CD4-positive, alpha-beta T cell (primary cell): Measurements from ENCODE around the gene REC8. TPM values are rescaled to one million over a fixed set of nuclear protein-coding genes. Genes with fewer than 3 reads are reported as not detected.

Source experiments
- ATAC-seq: fragments of 200-7000 bp; cut with Tn5 transposase; one replicate; pipeline ENCODE4 v1.10.0; 2022; ENCODE audit warnings: mild to moderate bottlenecking; ENCODE audit not compliant: poor library complexity
- CTCF ChIA-PET: fragments of 350-600 bp; sonication (Branson Sonifier 250); formaldehyde crosslinking; loops from one replicate; lab custom pipeline; 2021; ENCODE audit warnings: antibody characterized with exemption, inconsistent platforms; lab: Charles Lee
- POLR2A ChIA-PET: fragments of 350-600 bp; sonication (Branson Sonifier 250); formaldehyde crosslinking; loops from one replicate; lab custom pipeline; 2021; ENCODE audit warnings: antibody characterized with exemption, inconsistent platforms; lab: Charles Lee
- DNase-seq, 14 experiments: peaks; one replicate each; pipeline ENCODE4 v3.0.0-alpha.2; 2013 to 2020; ENCODE audit warnings: mixed read lengths in 2 of 14
- H3K27ac ChIP-seq, 2 donors: one replicate each; pipeline versions ENCODE4 v1.5.1 to v1.7.0; 2013; ENCODE audit warnings: low read length in 2 of 2, low read depth in 1 of 2, mild to moderate bottlenecking in 1 of 2
- H3K27me3 ChIP-seq, 2 experiments: 1 replicate in 1 of 2; 2 replicates in 1 of 2; pipeline versions ENCODE4 v1.6.1 to v1.7.0; 2013; ENCODE audit warnings: low read length in 2 of 2, control low read depth in 1 of 2, mild to moderate bottlenecking in 1 of 2, moderate library complexity in 1 of 2; ENCODE audit not compliant: insufficient read depth in 2 of 2, control insufficient read depth in 1 of 2
- H3K36me3 ChIP-seq: one replicate; pipeline ENCODE4 v1.6.1; 2013; ENCODE audit warnings: low read length, control low read depth; ENCODE audit not compliant: insufficient read depth
- H3K4me1 ChIP-seq: one replicate; pipeline ENCODE4 v1.6.1; 2013; ENCODE audit warnings: low read length, control low read depth; ENCODE audit not compliant: insufficient read depth
- H3K4me3 ChIP-seq: one replicate; pipeline ENCODE4 v1.5.1; 2013; ENCODE audit warnings: mild to moderate bottlenecking, low read length, moderate library complexity
- H3K9me3 ChIP-seq, 2 experiments: 1 replicate in 1 of 2; 2 replicates in 1 of 2; pipeline versions ENCODE4 v1.6.1 to v1.7.0; 2013; ENCODE audit warnings: low read length in 2 of 2, mild to moderate bottlenecking in 2 of 2, control low read depth in 1 of 2, moderate library complexity in 1 of 2; ENCODE audit not compliant: control insufficient read depth in 1 of 2, insufficient read depth in 1 of 2
- H3K27ac Mint-ChIP-seq: one replicate; pipeline ENCODE4 v1.8.0; 2020; ENCODE audit warnings: mixed read lengths
- H3K27me3 Mint-ChIP-seq: one replicate; pipeline ENCODE4 v1.8.0; 2021; ENCODE audit warnings: mixed read lengths
- H3K36me3 Mint-ChIP-seq: one replicate; pipeline ENCODE4 v1.8.0; 2021; ENCODE audit warnings: low read depth, mixed read lengths
- H3K4me1 Mint-ChIP-seq: one replicate; pipeline ENCODE4 v1.8.0; 2021; ENCODE audit warnings: low read depth, mixed read lengths
- H3K4me3 Mint-ChIP-seq: one replicate; pipeline ENCODE4 v1.8.0; 2020; ENCODE audit warnings: mild to moderate bottlenecking, mixed read lengths
- H3K9me3 Mint-ChIP-seq: one replicate; pipeline ENCODE4 v1.8.0; 2020; ENCODE audit warnings: mixed read lengths
- intact Hi-C, 2 experiments: fragments of 100-400 bp; cut with DNase I in 1 of 2; cut with micrococcal nuclease in 1 of 2; formaldehyde crosslinking; loops; one replicate each; pipeline versions ENCODE4 v1.15.1 to v1.9.0; 2023 to 2025; cut with DNase I, micrococcal nuclease
- total RNA-seq, 174 experiments: library from RNA in 2 of 174; stranded (reverse) in 2 of 174; gene quantifications; one replicate each; pipeline ENCODE4 v1.2.3 and lab custom pipeline; 2021 to 2026
- TF ChIP-seq, protein P1 (sequence below): fragments of 200-600 bp; IDR thresholded peaks from one replicate; pipeline ENCODE4 v1.8.0; 2022; ENCODE audit warnings: antibody characterized with exemption, mild to moderate bottlenecking

The REC8 gene
- total RNA-seq, 2 experiments from 2014 or later, result 105 to 107 TPM

DNA sequence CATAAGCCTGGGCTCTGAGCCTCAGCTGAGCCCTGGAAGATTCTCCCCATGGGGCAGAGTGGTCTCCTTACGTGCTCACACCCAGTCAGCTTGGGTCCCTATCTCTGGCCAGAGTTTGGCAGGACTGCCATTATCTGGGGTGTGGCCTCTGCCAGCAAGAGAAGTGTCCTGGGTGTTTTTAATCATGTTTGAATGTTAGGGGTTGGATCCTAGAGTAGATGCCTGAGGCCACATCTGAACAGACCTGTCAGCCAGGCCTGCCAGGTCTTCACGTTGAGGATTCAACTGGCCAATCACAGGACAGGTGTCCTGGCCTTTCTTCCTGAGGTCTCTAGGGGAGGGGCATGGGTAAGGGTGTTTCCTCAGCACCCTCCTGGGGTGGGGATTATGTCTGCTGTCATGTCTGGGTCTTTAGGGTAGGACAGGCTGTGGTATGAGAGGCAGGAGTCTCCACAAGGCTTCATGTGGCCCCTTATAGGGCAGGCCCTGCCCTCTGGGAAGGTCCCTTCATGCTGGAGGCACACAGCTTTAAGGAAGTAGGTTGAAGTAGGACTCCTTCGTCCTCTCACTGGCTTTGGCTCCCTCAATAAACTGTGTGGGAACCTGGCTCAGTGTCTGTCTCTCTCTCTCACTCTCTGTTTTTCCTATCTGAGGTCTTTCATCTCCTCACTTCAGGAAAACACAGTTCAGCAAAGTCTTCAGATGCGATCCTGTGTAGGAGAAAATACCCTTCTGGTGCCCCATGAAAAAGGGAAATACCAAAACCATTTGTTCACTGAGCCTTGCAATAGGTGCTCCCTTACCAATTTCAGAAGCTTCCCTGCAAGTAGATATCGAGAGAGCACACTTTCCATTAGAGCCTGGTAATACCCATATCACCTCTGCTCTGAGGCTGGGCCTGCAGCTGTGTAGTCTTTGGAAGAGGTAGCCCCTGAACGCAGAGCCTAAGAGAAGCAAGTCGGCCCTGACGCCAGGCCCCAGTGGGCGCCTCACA lies 48.2 kb upstream of the REC8 start:
- DNase-seq, result no peak
- intact Hi-C loops, result no loop called here
- Mint-ChIP-seq H3K27ac (no peak overlapping the region), H3K9me3 (no peaks in the 10 kb centered on the region), H3K4me3 (no peak overlapping the region), H3K36me3 (peaks cover 62% of the 10 kb centered on the region), H3K4me1 (peaks cover 6% of the 10 kb centered on the region), H3K27me3 (no peaks in the 10 kb centered on the region)
- ATAC-seq, result no peak
- no peak overlapping the region for H3K27ac ChIP-seq
- POLR2A ChIA-PET, result interaction anchor here (1.1 to 6.2 kb wide), 3 partner anchors 9 to 37 kb away, joined by 4 to 33 read pairs (median 6); partner anchors contain the start of genes DCAF11, IRF9, NRL and PSME1
- TF ChIP-seq, protein P1, sequence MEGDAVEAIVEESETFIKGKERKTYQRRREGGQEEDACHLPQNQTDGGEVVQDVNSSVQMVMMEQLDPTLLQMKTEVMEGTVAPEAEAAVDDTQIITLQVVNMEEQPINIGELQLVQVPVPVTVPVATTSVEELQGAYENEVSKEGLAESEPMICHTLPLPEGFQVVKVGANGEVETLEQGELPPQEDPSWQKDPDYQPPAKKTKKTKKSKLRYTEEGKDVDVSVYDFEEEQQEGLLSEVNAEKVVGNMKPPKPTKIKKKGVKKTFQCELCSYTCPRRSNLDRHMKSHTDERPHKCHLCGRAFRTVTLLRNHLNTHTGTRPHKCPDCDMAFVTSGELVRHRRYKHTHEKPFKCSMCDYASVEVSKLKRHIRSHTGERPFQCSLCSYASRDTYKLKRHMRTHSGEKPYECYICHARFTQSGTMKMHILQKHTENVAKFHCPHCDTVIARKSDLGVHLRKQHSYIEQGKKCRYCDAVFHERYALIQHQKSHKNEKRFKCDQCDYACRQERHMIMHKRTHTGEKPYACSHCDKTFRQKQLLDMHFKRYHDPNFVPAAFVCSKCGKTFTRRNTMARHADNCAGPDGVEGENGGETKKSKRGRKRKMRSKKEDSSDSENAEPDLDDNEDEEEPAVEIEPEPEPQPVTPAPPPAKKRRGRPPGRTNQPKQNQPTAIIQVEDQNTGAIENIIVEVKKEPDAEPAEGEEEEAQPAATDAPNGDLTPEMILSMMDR, result no peak
- H3K36me3 ChIP-seq, result peaks cover 53% of the 10 kb centered on the region
- CTCF ChIA-PET, result no interaction called here
- H3K27me3 ChIP-seq, result no peaks in the 10 kb centered on the region
- H3K4me3 ChIP-seq, result no peak overlapping the region
- H3K4me1 ChIP-seq, result peaks cover 2% of the 10 kb centered on the region
- H3K9me3 ChIP-seq, result no peaks in the 10 kb centered on the region

DNA sequence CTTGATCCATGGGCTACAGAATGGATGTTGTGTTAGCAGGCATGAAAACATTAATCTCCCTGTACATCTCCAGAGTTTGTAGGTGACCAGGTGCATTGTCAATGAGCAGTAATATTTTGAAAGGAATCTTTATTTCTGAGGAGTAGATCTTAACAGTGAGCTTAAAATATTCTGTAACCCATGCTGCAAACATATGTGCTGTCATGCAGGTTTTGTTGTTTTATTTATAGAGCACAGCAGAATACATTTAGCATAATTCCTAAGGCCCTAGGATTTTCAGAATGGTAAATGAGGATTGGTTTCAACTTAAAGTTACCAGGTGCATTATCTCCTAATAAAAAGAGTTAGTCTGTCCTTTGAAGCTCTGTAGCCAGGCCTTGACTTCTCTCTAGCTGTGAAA lies 44.9 kb upstream of the REC8 start:
- no peak for ATAC-seq
- Histone ChIP-seq H3K4me3 (no peak overlapping the region), H3K27me3 (no peaks in the 10 kb centered on the region), H3K4me1 (peaks cover 6% of the 10 kb centered on the region), H3K36me3 (peaks cover 23% of the 10 kb centered on the region), H3K27ac (no peak overlapping the region), H3K9me3 (no peaks in the 10 kb centered on the region)
- POLR2A ChIA-PET, result interaction anchor here (1.8 to 6.2 kb wide), 3 partner anchors 9 to 18 kb away, joined by 6 to 33 read pairs (median 6); partner anchors contain the start of genes DCAF11, NRL and PSME1
- DNase-seq, result no peak
- Mint-ChIP-seq H3K27me3 (no peaks in the 10 kb centered on the region), H3K27ac (no peak overlapping the region), H3K4me1 (peaks cover 8% of the 10 kb centered on the region), H3K36me3 (peaks cover 33% of the 10 kb centered on the region), H3K9me3 (no peaks in the 10 kb centered on the region), H3K4me3 (no peak overlapping the region)
- CTCF ChIA-PET, result interaction anchor here (2.8 kb wide), 1 partner anchor 18 kb away, joined by 11 read pairs; no protein-coding TSS in a partner anchor
- intact Hi-C loops, result no loop called here
- TF ChIP-seq, protein P1, result no peak

DNA sequence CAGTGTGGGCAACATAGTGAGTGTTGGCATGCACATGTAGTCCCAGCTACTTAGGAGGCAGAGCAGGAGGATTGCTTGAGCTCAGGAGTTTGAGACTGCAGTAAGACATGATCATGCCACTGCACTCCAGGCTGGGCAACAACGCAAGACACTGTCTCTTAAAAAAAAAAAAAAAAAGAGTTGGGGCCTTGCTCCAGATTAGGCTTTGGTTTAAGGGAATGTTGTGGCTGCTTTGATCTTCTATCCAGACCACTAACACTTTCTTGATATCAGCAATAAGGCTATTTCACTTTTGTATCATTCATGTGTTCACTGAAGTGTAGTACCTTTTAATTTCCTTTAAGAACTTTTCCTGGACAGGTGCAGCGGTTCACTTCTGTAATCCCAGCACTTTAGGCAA lies 44.2 kb upstream of the REC8 start:
- Mint-ChIP-seq H3K36me3 (peaks cover 26% of the 10 kb centered on the region), H3K27me3 (no peaks in the 10 kb centered on the region), H3K9me3 (no peaks in the 10 kb centered on the region), H3K4me1 (peaks cover 16% of the 10 kb centered on the region), H3K4me3 (no peak overlapping the region), H3K27ac (no peak overlapping the region)
- Histone ChIP-seq H3K27me3 (no peaks in the 10 kb centered on the region), H3K27ac (no peak overlapping the region), H3K36me3 (peaks cover 18% of the 10 kb centered on the region), H3K4me3 (no peak overlapping the region), H3K9me3 (no peaks in the 10 kb centered on the region), H3K4me1 (peaks cover 13% of the 10 kb centered on the region)
- DNase-seq, result no peak
- POLR2A ChIA-PET, result interaction anchor here (1.8 to 6.2 kb wide), 3 partner anchors 8 to 19 kb away, joined by 6 to 33 read pairs (median 6); partner anchors contain the start of genes DCAF11, NRL and PSME1
- intact Hi-C loops, result no loop called here
- TF ChIP-seq, protein P1, result no peak
- ATAC-seq, result no peak
- CTCF ChIA-PET, result interaction anchor here (2.8 kb wide), 1 partner anchor 19 kb away, joined by 11 read pairs; no protein-coding TSS in a partner anchor
